GM23338 (cell line): ENCODE data around the gene CRYL1. TPM values are rescaled to one million over a fixed set of nuclear protein-coding genes. Genes with fewer than 3 reads are reported as not detected.
A peak's percentile ranks its signal among the peaks of the same experiment; 100 is the strongest.

Experiments used
- ATAC-seq: fragments of 200-7000 bp; cut with Tn5 transposase; 3 replicates; pipeline ENCODE4 v1.9.1; 2020
- DNase-seq: peaks from one replicate; pipeline ENCODE4 v3.0.0-alpha.2; 2015; ENCODE audit warnings: low spot score
- H2AFZ ChIP-seq: fragments of 200-600 bp; sonication (generic); 2 replicates; pipeline ENCODE4 v1.8.0; 2016; ENCODE audit warnings: antibody characterized with exemption, mild to moderate bottlenecking, moderate library complexity
- H3F3A ChIP-seq: fragments of 200-600 bp; sonication (generic); replicated peaks from 2 replicates; pipeline ENCODE4 v1.8.0; 2017; ENCODE audit warnings: antibody characterized with exemption, mixed run types, low read depth
- H3K27ac ChIP-seq: fragments of 200-600 bp; sonication (generic); 2 replicates; pipeline ENCODE4 v1.6.1; 2016; ENCODE audit warnings: low read depth
- H3K27me3 ChIP-seq: fragments of 200-600 bp; sonication (generic); 2 replicates; pipeline ENCODE4 v1.8.0; 2016; ENCODE audit warnings: mild to moderate bottlenecking, mixed run types, moderate library complexity; ENCODE audit not compliant: insufficient read depth
- H3K36me3 ChIP-seq: fragments of 200-600 bp; sonication (generic); 2 replicates; pipeline ENCODE4 v1.8.0; 2016; ENCODE audit warnings: mild to moderate bottlenecking; ENCODE audit not compliant: insufficient read depth
- H3K4me1 ChIP-seq: fragments of 200-600 bp; sonication (generic); 2 replicates; pipeline ENCODE4 v1.8.0; 2016; ENCODE audit warnings: mild to moderate bottlenecking, moderate library complexity; ENCODE audit not compliant: insufficient read depth
- H3K4me2 ChIP-seq: fragments of 200-600 bp; sonication (generic); 2 replicates; pipeline ENCODE4 v1.7.1; 2017; ENCODE audit warnings: mixed run types
- H3K4me3 ChIP-seq: fragments of 200-600 bp; sonication (generic); 2 replicates; pipeline ENCODE4 v1.6.1; 2016; ENCODE audit warnings: mixed run types
- H3K79me2 ChIP-seq: fragments of 200-600 bp; sonication (generic); replicated peaks from 2 replicates; pipeline ENCODE4 v1.8.0; 2017; ENCODE audit warnings: mild to moderate bottlenecking; ENCODE audit not compliant: insufficient read depth
- H3K9me2 ChIP-seq: fragments of 200-600 bp; sonication (generic); 2 replicates; pipeline ENCODE4 v1.8.0; 2017; ENCODE audit not compliant: insufficient read depth
- H4K20me1 ChIP-seq: fragments of 200-600 bp; sonication (generic); replicated peaks from 2 replicates; pipeline ENCODE4 v1.8.0; 2017; ENCODE audit warnings: mild to moderate bottlenecking; ENCODE audit not compliant: insufficient read depth
- H3K27ac Mint-ChIP-seq: 2 replicates; pipeline ENCODE4 v1.8.0; 2020; ENCODE audit warnings: inconsistent platforms, mild to moderate bottlenecking, moderate library complexity, mixed read lengths
- H3K27me3 Mint-ChIP-seq: 3 replicates; pipeline ENCODE4 v1.8.0; 2022; ENCODE audit warnings: low read depth, mild to moderate bottlenecking, moderate library complexity, mixed read lengths, inconsistent platforms; ENCODE audit not compliant: insufficient read depth, poor library complexity
- H3K36me3 Mint-ChIP-seq: 3 replicates; pipeline ENCODE4 v1.8.0; 2021; ENCODE audit warnings: low read depth, mild to moderate bottlenecking, inconsistent platforms, moderate library complexity, mixed read lengths
- H3K4me1 Mint-ChIP-seq: 3 replicates; pipeline ENCODE4 v1.8.0; 2020; ENCODE audit warnings: mild to moderate bottlenecking, inconsistent platforms, mixed read lengths
- H3K4me3 Mint-ChIP-seq: 3 replicates; pipeline ENCODE4 v1.8.0; 2021; ENCODE audit warnings: moderate library complexity, mild to moderate bottlenecking, inconsistent platforms, mixed read lengths
- H3K9me3 Mint-ChIP-seq: 3 replicates; pipeline ENCODE4 v1.8.0; 2020; ENCODE audit warnings: moderate library complexity, mild to moderate bottlenecking, inconsistent platforms, mixed read lengths
- CREB1 ChIP-seq: fragments of 250-450 bp; sonication (Bioruptor Pico); IDR thresholded peaks from 2 replicates; pipeline ENCODE4 v1.5.0; 2020; ENCODE audit warnings: low read depth, mild to moderate bottlenecking, moderate library complexity
- EZH2 ChIP-seq: fragments of 200-600 bp; sonication (generic); IDR thresholded peaks from one replicate; pipeline ENCODE4 v1.8.0; 2017; ENCODE audit warnings: antibody characterized with exemption, mild to moderate bottlenecking, low read depth; ENCODE audit not compliant: unreplicated experiment
- EZH2phosphoT487 ChIP-seq: fragments of 200-600 bp; sonication (generic); IDR thresholded peaks from one replicate; pipeline ENCODE4 v1.8.1; 2018; ENCODE audit warnings: antibody characterized with exemption; ENCODE audit not compliant: unreplicated experiment
- JUNB ChIP-seq: IDR thresholded peaks from one replicate; pipeline ENCODE4 v1.6.1; 2016; ENCODE audit warnings: antibody characterized with exemption; ENCODE audit not compliant: unreplicated experiment
- NANOG ChIP-seq: IDR thresholded peaks from 2 replicates; pipeline ENCODE4 v1.6.1; 2016; ENCODE audit warnings: antibody characterized with exemption, borderline replicate concordance
- POLR2AphosphoS5 ChIP-seq: IDR thresholded peaks from 2 replicates; pipeline ENCODE4 v1.6.1; 2016; ENCODE audit warnings: antibody characterized with exemption, low read depth
- STAT1 ChIP-seq: IDR thresholded peaks from one replicate; pipeline ENCODE4 v1.6.1; 2016; ENCODE audit warnings: antibody characterized with exemption; ENCODE audit not compliant: unreplicated experiment
- ZNF114 ChIP-seq: fragments of 250-450 bp; sonication (Bioruptor Pico); IDR thresholded peaks from 2 replicates; pipeline ENCODE4 v1.5.0; 2020; ENCODE audit warnings: mild to moderate bottlenecking, moderate library complexity
- ZNF331 ChIP-seq: fragments of 250-450 bp; sonication (Bioruptor Pico); IDR thresholded peaks from 2 replicates; pipeline ENCODE4 v1.5.0; 2020; ENCODE audit warnings: low read depth, mild to moderate bottlenecking, moderate library complexity
- polyA plus RNA-seq: library from polyadenylated mRNA; unstranded; fragments of >200 nt; fragmentation: Nextera tagmentation; extraction: Ambion mirVana; gene quantifications from 2 replicates; pipeline ENCODE4 v1.2.1, GENCODE V29; 2016
- total RNA-seq: library from RNA; depleted of rRNA; stranded (reverse); fragments of >200 nt; shearing (Covaris generic); gene quantifications from 2 replicates; pipeline ENCODE4 v1.2.3, GENCODE V29; 2014
- TF ChIP-seq, protein P1 (sequence below): IDR thresholded peaks from 2 replicates; pipeline ENCODE4 v1.6.1; 2016; ENCODE audit warnings: antibody characterized with exemption
- TF ChIP-seq, protein P2 (sequence below): IDR thresholded peaks from one replicate; pipeline ENCODE4 v1.6.1; 2018; ENCODE audit warnings: antibody characterized with exemption; ENCODE audit not compliant: unreplicated experiment
- TF ChIP-seq, protein P3 (sequence below): fragments of 250-450 bp; sonication (Bioruptor Pico); IDR thresholded peaks from 2 replicates; pipeline ENCODE4 v1.5.0; 2020; ENCODE audit warnings: mild to moderate bottlenecking, moderate library complexity
- TF ChIP-seq, protein P4 (sequence below), 2 experiments: fragments of 200-600 bp in 1 of 2; sonication (generic) in 1 of 2; conservative IDR thresholded peaks; 2 replicates each; pipeline versions ENCODE4 v1.5.1 to v1.6.1; 2016 to 2017; ENCODE audit warnings: antibody characterized with exemption in 2 of 2, low read depth in 2 of 2, mild to moderate bottlenecking in 2 of 2, moderate library complexity in 1 of 2

CRYL1 gene
- total and polyA plus RNA-seq, 2 experiments from 2014 or later: 2.2 to 2.6 TPM

DNA sequence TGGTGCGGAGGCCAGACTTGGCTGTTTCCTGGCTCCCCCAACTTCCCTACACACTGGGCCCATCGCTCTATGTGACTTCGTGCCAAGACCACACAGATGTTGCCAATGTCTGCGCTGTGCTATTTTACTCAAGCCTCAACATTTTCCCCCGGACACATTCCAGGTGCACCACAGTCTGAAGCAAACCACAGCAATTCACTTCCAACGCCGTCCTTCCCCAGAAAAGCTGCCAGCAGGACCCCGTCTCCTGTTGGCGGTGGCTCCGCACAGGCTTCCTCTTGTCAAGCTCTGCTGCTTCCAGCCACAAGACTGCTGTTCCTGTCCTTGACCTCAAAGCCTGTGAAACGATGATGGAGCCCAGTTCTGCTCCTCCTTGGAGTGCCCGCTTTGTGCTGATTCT, 100.7 kb downstream of the CRYL1 start (continued):
- TF ChIP-seq ZNF114 (CRISPR knock-in tag) (no peak), NANOG (no peak), CREB1 (CRISPR knock-in tag) (no peak), EZH2phosphoT487 (no peak), EZH2 (no peak), ZNF331 (CRISPR knock-in tag) (no peak)

DNA sequence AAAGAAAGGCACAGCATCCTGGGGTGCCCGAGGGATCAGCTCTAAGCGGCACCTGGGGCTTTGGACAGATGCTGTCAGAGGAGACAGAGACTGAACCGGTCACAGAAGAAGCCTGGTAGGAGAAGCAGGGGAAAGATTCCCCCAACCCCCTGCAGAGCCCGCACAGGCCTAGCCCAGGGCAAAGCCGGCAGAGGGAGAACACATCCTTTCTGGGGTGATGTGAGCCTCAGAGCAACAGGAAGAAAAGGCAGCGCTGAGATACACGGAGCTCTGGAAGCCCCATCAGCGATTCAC, 101.2 kb downstream of the CRYL1 start:
- Histone ChIP-seq H3K27me3 (no peaks in the 10 kb centered on the region), H3K36me3 (no peaks in the 10 kb centered on the region), H3K79me2 (no peaks in the 10 kb centered on the region), H3K27ac (no peak overlapping the region), H3K9me2 (no peaks in the 10 kb centered on the region), H3F3A (no peaks in the 10 kb centered on the region), H3K4me3 (no peak overlapping the region), H3K4me1 (peaks cover 8% of the 10 kb centered on the region), H3K4me2 (no peak overlapping the region), H4K20me1 (no peaks in the 10 kb centered on the region), H2AFZ (no peak overlapping the region)
- ATAC-seq (peak; percentile 51), DNase-seq (no peak)
- H3K36me3 Mint-ChIP-seq: no peaks in the 10 kb centered on the region; the same call in 2 of the 3 replicates
- no peak for TF ChIP-seq EZH2phosphoT487
- no peak for TF ChIP-seq ZNF331 (CRISPR knock-in tag)
- TF ChIP-seq STAT1: no peak
- no peak for TF ChIP-seq ZNF114 (CRISPR knock-in tag)
- TF ChIP-seq, protein P1, sequence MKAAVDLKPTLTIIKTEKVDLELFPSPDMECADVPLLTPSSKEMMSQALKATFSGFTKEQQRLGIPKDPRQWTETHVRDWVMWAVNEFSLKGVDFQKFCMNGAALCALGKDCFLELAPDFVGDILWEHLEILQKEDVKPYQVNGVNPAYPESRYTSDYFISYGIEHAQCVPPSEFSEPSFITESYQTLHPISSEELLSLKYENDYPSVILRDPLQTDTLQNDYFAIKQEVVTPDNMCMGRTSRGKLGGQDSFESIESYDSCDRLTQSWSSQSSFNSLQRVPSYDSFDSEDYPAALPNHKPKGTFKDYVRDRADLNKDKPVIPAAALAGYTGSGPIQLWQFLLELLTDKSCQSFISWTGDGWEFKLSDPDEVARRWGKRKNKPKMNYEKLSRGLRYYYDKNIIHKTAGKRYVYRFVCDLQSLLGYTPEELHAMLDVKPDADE: no peak
- TF ChIP-seq, protein P2, sequence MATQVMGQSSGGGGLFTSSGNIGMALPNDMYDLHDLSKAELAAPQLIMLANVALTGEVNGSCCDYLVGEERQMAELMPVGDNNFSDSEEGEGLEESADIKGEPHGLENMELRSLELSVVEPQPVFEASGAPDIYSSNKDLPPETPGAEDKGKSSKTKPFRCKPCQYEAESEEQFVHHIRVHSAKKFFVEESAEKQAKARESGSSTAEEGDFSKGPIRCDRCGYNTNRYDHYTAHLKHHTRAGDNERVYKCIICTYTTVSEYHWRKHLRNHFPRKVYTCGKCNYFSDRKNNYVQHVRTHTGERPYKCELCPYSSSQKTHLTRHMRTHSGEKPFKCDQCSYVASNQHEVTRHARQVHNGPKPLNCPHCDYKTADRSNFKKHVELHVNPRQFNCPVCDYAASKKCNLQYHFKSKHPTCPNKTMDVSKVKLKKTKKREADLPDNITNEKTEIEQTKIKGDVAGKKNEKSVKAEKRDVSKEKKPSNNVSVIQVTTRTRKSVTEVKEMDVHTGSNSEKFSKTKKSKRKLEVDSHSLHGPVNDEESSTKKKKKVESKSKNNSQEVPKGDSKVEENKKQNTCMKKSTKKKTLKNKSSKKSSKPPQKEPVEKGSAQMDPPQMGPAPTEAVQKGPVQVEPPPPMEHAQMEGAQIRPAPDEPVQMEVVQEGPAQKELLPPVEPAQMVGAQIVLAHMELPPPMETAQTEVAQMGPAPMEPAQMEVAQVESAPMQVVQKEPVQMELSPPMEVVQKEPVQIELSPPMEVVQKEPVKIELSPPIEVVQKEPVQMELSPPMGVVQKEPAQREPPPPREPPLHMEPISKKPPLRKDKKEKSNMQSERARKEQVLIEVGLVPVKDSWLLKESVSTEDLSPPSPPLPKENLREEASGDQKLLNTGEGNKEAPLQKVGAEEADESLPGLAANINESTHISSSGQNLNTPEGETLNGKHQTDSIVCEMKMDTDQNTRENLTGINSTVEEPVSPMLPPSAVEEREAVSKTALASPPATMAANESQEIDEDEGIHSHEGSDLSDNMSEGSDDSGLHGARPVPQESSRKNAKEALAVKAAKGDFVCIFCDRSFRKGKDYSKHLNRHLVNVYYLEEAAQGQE: no peak
- TF ChIP-seq, protein P3, sequence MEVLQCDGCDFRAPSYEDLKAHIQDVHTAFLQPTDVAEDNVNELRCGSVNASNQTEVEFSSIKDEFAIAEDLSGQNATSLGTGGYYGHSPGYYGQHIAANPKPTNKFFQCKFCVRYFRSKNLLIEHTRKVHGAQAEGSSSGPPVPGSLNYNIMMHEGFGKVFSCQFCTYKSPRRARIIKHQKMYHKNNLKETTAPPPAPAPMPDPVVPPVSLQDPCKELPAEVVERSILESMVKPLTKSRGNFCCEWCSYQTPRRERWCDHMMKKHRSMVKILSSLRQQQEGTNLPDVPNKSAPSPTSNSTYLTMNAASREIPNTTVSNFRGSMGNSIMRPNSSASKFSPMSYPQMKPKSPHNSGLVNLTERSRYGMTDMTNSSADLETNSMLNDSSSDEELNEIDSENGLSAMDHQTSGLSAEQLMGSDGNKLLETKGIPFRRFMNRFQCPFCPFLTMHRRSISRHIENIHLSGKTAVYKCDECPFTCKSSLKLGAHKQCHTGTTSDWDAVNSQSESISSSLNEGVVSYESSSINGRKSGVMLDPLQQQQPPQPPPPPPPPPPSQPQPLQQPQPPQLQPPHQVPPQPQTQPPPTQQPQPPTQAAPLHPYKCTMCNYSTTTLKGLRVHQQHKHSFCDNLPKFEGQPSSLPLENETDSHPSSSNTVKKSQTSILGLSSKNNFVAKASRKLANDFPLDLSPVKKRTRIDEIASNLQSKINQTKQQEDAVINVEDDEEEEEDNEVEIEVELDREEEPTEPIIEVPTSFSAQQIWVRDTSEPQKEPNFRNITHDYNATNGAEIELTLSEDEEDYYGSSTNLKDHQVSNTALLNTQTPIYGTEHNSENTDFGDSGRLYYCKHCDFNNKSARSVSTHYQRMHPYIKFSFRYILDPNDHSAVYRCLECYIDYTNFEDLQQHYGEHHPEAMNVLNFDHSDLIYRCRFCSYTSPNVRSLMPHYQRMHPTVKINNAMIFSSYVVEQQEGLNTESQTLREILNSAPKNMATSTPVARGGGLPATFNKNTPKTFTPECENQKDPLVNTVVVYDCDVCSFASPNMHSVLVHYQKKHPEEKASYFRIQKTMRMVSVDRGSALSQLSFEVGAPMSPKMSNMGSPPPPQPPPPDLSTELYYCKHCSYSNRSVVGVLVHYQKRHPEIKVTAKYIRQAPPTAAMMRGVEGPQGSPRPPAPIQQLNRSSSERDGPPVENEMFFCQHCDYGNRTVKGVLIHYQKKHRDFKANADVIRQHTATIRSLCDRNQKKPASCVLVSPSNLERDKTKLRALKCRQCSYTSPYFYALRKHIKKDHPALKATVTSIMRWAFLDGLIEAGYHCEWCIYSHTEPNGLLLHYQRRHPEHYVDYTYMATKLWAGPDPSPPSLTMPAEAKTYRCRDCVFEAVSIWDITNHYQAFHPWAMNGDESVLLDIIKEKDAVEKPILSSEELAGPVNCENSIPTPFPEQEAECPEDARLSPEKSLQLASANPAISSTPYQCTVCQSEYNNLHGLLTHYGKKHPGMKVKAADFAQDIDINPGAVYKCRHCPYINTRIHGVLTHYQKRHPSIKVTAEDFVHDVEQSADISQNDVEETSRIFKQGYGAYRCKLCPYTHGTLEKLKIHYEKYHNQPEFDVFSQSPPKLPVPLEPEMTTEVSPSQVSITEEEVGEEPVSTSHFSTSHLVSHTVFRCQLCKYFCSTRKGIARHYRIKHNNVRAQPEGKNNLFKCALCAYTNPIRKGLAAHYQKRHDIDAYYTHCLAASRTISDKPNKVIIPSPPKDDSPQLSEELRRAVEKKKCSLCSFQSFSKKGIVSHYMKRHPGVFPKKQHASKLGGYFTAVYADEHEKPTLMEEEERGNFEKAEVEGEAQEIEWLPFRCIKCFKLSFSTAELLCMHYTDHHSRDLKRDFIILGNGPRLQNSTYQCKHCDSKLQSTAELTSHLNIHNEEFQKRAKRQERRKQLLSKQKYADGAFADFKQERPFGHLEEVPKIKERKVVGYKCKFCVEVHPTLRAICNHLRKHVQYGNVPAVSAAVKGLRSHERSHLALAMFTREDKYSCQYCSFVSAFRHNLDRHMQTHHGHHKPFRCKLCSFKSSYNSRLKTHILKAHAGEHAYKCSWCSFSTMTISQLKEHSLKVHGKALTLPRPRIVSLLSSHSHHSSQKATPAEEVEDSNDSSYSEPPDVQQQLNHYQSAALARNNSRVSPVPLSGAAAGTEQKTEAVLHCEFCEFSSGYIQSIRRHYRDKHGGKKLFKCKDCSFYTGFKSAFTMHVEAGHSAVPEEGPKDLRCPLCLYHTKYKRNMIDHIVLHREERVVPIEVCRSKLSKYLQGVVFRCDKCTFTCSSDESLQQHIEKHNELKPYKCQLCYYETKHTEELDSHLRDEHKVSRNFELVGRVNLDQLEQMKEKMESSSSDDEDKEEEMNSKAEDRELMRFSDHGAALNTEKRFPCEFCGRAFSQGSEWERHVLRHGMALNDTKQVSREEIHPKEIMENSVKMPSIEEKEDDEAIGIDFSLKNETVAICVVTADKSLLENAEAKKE (CRISPR knock-in tag): no peak
- TF ChIP-seq CREB1 (CRISPR knock-in tag): no peak
- TF ChIP-seq, protein P4, sequence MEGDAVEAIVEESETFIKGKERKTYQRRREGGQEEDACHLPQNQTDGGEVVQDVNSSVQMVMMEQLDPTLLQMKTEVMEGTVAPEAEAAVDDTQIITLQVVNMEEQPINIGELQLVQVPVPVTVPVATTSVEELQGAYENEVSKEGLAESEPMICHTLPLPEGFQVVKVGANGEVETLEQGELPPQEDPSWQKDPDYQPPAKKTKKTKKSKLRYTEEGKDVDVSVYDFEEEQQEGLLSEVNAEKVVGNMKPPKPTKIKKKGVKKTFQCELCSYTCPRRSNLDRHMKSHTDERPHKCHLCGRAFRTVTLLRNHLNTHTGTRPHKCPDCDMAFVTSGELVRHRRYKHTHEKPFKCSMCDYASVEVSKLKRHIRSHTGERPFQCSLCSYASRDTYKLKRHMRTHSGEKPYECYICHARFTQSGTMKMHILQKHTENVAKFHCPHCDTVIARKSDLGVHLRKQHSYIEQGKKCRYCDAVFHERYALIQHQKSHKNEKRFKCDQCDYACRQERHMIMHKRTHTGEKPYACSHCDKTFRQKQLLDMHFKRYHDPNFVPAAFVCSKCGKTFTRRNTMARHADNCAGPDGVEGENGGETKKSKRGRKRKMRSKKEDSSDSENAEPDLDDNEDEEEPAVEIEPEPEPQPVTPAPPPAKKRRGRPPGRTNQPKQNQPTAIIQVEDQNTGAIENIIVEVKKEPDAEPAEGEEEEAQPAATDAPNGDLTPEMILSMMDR (conservative IDR thresholded peaks at IDR 0.05; ENCODE audit: low read depth in 2 of 2): no peak
- no peak for TF ChIP-seq JUNB
- TF ChIP-seq EZH2: no peak
- no peak for TF ChIP-seq NANOG
- no peak for TF ChIP-seq POLR2AphosphoS5
- H3K4me1 Mint-ChIP-seq: peaks cover 12% of the 10 kb centered on the region
- no peaks in the 10 kb centered on the region for H3K9me3 Mint-ChIP-seq
- no peak overlapping the region for H3K27ac Mint-ChIP-seq
- H3K27me3 Mint-ChIP-seq: peaks cover 3% of the 10 kb centered on the region
- no peak overlapping the region for H3K4me3 Mint-ChIP-seq
